Neutrophil (primary cell): ENCODE measurements around the gene AMBRA1.
"Not testable (repeated sequence)": the region's sequence is repeated elsewhere in the genome, so short reads cannot be mapped to it uniquely, and the experiment has no call there.

Source experiments
- H3K27ac ChIP-seq: fragments of 200-600 bp; sonication (generic); 2 replicates; pipeline ENCODE4 v1.5.1; 2016; ENCODE audit warnings: mild to moderate bottlenecking, moderate library complexity
- H3K27me3 ChIP-seq: fragments of 200-600 bp; sonication (generic); 2 replicates; pipeline ENCODE4 v1.6.0; 2016; ENCODE audit warnings: mild to moderate bottlenecking
- H3K36me3 ChIP-seq: fragments of 200-600 bp; sonication (generic); 2 replicates; pipeline ENCODE4 v1.5.1; 2017
- H3K4me1 ChIP-seq, 2 experiments: fragments of 200-600 bp in 1 of 2; sonication (generic) in 1 of 2; 1 replicate in 1 of 2; 2 replicates in 1 of 2; pipeline versions ENCODE4 v1.5.1 to v1.6.1; 2013 to 2016; ENCODE audit warnings: low read depth in 1 of 2, low read length in 1 of 2, mild to moderate bottlenecking in 1 of 2, moderate library complexity in 1 of 2; ENCODE audit not compliant: control insufficient read depth in 1 of 2, insufficient read depth in 1 of 2
- H3K4me3 ChIP-seq, 2 experiments: fragments of 200-600 bp in 1 of 2; sonication (generic) in 1 of 2; 1 replicate in 1 of 2; 2 replicates in 1 of 2; pipeline ENCODE4 v1.5.1; 2013 to 2016; ENCODE audit warnings: low read depth in 1 of 2, low read length in 1 of 2, mild to moderate bottlenecking in 1 of 2, moderate library complexity in 1 of 2
- H3K9me3 ChIP-seq: fragments of 200-600 bp; sonication (generic); 2 replicates; pipeline ENCODE4 v1.5.1; 2016
- TF ChIP-seq, protein P1 (sequence below): fragments of 200-600 bp; sonication (generic); IDR thresholded peaks from 2 replicates; pipeline ENCODE4 v1.5.1; 2016; ENCODE audit warnings: antibody characterized with exemption

The AMBRA1 gene

DNA sequence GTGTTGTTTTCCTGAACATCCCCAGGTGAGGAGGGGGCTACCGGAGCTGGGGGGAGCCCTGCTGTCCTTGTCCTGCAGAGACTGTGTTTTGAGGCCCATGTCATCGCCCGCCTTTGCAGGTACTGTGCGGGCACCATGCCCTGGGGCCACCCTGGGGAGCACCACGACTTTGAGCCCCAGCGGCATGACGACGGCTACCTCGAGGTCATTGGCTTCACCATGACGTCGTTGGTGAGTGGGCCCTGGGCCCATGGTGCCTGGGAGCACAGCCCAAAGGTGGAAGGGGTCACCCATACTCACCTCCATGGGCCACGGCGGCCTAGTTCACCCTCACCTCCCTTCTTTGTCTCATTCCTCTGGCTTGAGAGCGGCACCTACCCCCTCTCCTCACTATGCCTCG lies 219.0 kb downstream of the AMBRA1 start:
- Histone ChIP-seq H3K4me3 (no peak overlapping the region), H3K4me1 (peaks cover 18 to 25% of the 10 kb centered on the region in 2 experiments), H3K9me3 (peaks cover 6% of the 10 kb centered on the region), H3K36me3 (peaks cover 94% of the 10 kb centered on the region), H3K27ac (no peak overlapping the region), H3K27me3 (no peaks in the 10 kb centered on the region)
- TF ChIP-seq, protein P1, sequence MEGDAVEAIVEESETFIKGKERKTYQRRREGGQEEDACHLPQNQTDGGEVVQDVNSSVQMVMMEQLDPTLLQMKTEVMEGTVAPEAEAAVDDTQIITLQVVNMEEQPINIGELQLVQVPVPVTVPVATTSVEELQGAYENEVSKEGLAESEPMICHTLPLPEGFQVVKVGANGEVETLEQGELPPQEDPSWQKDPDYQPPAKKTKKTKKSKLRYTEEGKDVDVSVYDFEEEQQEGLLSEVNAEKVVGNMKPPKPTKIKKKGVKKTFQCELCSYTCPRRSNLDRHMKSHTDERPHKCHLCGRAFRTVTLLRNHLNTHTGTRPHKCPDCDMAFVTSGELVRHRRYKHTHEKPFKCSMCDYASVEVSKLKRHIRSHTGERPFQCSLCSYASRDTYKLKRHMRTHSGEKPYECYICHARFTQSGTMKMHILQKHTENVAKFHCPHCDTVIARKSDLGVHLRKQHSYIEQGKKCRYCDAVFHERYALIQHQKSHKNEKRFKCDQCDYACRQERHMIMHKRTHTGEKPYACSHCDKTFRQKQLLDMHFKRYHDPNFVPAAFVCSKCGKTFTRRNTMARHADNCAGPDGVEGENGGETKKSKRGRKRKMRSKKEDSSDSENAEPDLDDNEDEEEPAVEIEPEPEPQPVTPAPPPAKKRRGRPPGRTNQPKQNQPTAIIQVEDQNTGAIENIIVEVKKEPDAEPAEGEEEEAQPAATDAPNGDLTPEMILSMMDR, result no peak

DNA sequence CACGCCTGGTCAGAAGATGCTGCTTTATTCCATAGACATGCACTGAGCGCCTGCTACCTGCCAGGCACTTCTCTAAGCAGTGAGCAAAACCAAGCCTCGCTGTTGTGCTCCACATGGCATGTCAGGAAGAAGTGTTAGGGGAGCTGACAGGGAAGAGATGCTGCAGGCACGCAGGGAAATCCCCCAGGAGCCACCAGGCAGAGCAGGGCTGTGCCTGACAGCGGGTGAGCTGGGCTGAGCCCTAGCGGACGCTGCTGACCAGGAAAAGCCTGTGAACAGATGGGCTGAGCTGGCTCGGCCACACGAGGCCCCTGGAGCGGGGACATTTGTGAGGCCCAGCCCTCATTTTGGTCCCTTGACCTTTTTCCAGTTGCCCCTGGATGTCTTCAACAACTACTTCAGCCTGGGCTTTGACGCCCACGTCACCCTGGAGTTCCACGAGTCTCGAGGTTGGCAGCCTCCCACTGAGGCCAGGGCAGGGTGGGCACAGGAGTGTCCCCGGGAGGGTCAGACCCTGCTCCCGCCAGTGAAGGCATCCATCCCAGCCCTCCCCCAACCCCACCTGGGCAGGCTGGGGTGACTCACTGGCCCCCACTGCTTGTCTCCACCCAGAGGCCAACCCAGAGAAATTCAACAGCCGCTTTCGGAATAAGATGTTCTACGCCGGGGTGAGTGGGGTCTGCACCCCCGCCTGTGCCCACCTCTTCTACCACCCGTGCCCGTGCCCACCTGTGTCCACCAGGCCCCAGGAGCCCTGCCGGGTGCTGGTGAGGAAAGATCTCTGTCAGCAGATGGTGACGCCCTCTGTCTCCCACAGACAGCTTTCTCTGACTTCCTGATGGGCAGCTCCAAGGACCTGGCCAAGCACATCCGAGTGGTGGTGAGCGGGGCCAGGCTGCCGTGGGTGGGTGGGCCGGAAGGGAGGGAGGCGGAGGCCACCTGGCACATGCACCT lies 219.8 kb downstream of the AMBRA1 start:
- Histone ChIP-seq H3K27ac (no peak overlapping the region), H3K36me3 (peaks cover 98% of the 10 kb centered on the region), H3K4me3 (no peak overlapping the region), H3K27me3 (no peaks in the 10 kb centered on the region), H3K4me1 (peaks cover 10 to 17% of the 10 kb centered on the region in 2 experiments), H3K9me3 (peaks cover 6% of the 10 kb centered on the region)
- TF ChIP-seq, protein P1, result no peak

DNA sequence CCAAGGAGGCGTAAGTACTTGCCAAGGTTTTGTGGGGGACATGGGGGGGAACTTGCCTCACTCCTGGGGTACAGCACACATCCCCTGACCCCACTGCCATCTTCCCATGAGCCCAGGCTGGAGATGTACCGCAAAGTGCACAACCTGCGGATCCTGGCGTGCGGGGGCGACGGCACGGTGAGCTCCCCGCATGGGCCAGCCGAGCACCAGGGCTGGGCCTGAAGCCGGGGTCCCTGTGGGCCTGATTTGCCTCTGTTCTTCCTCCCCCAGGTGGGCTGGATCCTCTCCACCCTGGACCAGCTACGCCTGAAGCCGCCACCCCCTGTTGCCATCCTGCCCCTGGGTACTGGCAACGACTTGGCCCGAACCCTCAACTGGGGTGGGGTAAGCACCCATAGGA lies 221.3 kb downstream of the AMBRA1 start:
- H3K4me1 ChIP-seq, H3K9me3 ChIP-seq, H3K4me3 ChIP-seq, H3K27ac ChIP-seq, H3K27me3 ChIP-seq: not testable (repeated sequence)
- peaks cover 99% of the 10 kb centered on the region for H3K36me3 ChIP-seq

DNA sequence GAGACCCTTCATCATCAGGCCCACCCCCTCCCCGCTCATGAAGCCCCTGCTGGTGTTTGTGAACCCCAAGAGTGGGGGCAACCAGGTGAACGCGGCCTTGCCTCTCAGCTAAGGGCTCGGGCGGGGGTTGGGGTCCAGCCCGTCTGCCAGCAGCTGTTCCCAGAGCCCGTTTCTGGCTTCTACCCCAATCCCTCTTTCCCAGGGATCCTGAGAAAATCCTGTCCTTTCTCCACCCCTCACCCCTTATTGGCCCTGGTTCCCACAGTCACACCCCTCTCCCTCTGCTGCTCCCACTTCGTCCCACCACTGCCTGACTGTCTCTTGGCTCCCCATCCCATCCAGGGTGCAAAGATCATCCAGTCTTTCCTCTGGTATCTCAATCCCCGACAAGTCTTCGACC lies 221.7 kb downstream of the AMBRA1 start:
- no peaks in the 10 kb centered on the region for H3K27me3 ChIP-seq
- TF ChIP-seq, protein P1, result no peak
- H3K4me1 ChIP-seq, result peaks cover 2 to 9% of the 10 kb centered on the region in 2 experiments
- H3K27ac ChIP-seq, result no peak overlapping the region
- peaks cover 6% of the 10 kb centered on the region for H3K9me3 ChIP-seq
- peaks cover 99% of the 10 kb centered on the region for H3K36me3 ChIP-seq
- no peak overlapping the region for H3K4me3 ChIP-seq

DNA sequence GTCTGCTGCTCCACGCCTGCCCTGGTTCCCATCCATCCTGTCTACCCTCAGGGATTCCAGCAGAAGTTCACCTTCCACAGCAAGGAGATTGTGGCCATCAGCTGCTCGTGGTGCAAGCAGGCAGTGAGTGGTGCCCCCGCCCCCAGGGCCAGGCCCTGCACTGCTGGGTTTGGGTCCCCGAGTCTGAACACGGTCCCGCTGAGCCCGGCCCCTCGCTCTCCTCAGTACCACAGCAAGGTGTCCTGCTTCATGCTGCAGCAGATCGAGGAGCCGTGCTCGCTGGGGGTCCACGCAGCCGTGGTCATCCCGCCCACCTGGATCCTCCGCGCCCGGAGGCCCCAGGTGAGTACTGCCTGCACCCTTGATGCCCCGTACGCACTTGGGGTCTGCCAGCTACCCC lies 222.6 kb downstream of the AMBRA1 start:
- H3K4me1 ChIP-seq, result peaks cover 6 to 11% of the 10 kb centered on the region in 2 experiments
- H3K9me3 ChIP-seq, H3K27ac ChIP-seq, H3K4me3 ChIP-seq, H3K27me3 ChIP-seq: not testable (repeated sequence)
- peaks cover 99% of the 10 kb centered on the region for H3K36me3 ChIP-seq

DNA sequence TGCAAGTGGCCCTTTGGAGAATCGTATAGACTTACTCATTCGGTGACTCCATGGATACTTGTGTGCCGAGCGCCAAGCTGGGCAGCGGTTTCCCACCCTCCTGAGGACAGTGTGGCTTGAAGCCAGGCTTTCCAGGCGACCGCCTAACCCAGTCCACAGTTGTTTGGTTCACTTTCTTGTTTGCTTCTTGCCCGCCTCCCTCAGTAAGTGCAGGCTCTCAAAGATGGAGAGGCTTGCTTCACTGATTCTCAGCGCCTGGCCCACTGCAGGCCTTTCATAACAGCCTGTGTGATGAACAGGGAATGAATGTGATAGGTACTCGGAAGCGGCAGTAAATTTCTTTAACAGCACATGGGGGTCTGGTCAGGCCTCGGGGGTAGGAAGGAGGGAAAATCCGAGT lies 223.6 kb downstream of the AMBRA1 start:
- Histone ChIP-seq H3K36me3 (peaks cover 99% of the 10 kb centered on the region), H3K4me1 (peaks cover 6 to 11% of the 10 kb centered on the region in 2 experiments), H3K27me3 (no peaks in the 10 kb centered on the region), H3K4me3 (no peak overlapping the region), H3K27ac (no peak overlapping the region), H3K9me3 (no peaks in the 10 kb centered on the region)
- TF ChIP-seq, protein P1, result no peak
